Measurements from ENCODE around the gene VPS35L.

The VPS35L gene

DNA sequence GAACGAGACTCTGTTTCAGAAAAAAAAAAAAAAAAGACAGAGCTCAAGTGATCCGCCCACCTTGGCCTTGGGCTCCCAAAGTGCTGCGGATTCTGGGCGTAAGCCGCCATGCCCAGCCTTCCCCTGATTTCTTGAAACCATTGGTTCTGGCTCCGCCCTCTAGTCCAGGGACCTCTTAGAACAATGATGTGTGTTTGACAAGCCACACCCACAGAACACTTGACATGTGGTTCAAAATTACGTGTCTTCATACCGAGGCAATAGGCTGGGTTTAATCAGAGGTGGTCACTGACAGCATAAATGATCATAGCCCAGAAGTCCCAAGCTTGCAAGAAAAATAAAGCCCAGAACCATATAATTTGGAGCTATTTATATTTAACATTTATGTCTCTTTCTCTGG is 139.5 kb downstream of the VPS35L start:
- DNase-seq (ENCODE audit: low read depth, low spot score), result no peak

DNA sequence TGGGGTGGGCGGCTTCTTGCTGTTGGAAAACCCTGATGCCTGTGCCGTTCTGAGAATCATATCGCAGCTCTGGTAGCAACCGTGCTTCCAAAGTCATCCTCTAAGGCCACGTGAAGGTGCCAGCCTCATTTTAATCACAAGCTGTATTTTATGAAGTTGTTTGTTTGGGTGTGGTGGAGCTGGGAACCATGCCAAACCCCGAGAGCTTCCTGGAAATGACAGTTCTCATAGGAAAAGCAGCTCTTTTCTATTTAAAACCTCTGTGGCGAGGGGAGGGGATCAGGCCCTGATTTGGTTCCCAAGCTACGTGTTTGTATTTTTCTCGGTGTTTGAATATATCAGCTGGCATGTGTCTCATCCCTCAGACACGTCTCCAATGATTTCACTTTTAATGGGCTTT is 140.8 kb downstream of the VPS35L start:
- DNase-seq (ENCODE audit: low read depth, low spot score), result no peak

DNA sequence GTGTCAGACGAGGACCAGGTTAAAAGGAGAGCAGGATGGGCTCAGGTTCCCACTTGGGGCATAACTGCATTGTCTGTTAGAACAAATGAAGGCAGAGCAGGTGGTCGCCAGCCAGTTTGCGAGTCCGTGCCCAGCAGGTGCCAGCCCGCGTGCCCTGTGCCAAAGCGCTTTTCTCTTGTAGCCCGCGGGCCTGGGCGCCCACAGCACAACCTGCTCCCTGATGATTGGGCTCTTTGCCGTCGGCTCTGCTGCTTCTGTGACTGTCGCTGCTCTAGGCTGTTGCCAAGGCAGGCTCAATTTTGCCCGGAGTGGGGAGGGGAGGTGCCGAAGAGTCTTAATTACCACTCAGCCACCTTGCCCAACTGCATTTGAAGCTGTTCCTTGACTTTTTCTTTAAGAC is 141.5 kb downstream of the VPS35L start:
- DNase-seq (ENCODE audit: low read depth, low spot score), result no peak

DNA sequence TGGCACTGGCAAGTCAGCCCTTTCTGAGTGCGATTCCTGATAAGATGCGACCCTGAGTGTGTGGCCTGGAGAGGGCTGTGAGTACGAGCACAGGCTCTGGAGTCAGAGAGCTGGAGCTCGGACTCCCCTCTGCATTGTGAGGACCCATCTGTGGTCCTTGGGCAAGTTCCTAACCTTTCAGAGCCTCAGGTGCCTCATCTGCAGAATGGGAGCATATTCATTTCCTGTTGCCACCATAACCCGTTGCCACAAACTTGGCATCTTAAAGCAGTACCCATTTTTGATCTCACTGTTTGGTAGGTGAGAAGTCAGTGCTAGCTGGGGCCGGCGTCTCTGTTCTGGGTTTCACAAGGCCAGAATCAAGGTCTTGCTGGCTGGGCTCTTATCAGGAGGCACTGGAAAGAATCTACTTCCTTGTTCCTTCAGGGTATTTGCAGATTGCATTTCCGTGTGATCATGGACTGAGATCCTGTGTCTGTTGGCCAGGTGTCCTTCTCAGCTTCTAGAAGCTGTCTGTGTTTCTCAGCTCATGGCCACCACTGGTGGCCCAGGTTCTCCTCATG is 142.3 kb downstream of the VPS35L start:
- no peak for DNase-seq (ENCODE audit: low read depth, low spot score)

DNA sequence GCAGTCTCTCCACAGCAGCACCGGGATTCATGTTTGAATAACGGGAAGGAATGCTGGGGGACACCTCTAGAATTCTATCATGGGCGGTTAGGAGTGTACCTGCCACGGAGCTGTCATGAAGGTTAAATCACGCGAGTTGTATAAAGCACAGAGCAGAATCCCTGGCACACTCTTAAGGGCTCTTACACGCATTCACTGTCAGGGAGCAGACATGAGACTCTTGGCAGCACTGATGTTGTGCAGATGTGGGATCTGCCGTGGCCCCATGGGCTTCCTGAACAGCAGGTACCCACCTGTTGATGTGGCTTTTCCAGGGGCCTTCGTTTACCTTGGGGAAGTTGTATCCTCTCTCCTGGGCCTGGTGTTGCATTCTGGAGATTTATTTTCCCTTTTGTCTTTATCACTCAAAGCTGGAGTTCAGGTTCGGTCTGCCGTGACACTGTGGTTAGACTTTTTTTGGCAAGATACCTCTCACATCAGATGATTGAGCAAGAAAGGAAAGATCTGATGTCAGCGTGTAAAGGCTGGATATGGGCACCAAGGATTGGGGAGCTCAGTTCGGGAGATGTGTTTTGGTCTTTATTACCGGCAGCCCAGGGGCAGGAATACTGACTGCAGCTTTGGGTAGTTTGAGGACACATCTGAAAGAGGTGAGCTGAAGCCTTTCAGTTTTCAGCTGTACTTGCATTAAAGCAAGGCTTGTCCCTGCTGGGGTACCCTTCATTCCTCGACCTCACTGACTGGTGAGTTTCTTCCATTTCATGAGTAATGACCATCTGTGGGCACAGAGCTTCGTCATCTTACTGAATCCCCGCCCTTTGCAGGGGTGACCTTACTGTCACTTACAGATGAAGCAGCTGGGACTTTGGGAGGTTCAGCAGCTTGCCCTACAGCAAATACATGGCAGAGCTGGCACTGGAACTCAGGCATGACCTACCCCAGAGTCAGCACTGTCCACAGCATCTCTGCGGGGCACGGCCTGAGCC is 143.3 kb downstream of the VPS35L start:
- DNase-seq (ENCODE audit: low read depth, low spot score), result no peak

DNA sequence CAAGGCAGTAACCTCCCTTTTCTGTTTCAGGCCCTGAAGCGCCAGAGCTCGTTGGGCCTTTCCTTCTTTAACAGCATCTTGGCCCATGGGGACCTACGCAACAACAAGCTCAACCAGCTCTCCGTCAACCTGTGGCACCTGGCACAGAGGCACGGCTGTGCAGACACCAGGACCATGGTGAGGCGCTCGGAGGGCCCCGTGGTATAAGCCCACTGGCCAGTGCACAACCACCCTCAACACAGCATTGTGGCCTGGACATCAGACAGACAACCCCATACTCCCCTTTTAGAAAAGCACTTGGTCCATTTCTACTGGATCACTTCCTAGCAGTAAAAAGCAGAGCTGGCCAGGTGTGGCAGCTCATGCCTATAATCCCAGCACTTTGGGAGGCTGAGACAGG is 144.0 kb downstream of the VPS35L start:
- DNase-seq (ENCODE audit: low read depth, low spot score), result no peak

DNA sequence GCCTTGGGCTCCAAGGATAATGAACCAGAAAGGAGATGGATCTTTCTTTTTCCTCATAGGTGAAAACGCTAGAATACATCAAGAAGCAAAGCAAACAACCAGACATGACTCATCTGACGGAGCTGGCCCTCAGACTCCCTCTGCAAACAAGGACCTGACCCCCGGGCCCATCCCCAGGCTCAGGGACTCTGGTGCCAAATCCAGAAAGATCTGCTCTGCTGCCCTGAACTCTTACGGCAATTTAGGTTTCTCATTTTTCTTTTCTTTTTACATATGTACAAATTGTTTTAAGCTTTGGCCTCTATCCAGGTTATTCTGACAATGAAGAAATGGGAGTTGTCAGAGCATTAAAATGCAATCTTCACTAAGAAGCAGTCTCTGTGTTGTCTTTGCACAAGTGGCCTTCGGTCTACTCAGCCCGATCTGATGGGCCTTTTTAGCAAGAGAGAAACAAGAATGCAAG is 144.8 kb downstream of the VPS35L start:
- DNase-seq (ENCODE audit: low read depth, low spot score), result no peak

DNA sequence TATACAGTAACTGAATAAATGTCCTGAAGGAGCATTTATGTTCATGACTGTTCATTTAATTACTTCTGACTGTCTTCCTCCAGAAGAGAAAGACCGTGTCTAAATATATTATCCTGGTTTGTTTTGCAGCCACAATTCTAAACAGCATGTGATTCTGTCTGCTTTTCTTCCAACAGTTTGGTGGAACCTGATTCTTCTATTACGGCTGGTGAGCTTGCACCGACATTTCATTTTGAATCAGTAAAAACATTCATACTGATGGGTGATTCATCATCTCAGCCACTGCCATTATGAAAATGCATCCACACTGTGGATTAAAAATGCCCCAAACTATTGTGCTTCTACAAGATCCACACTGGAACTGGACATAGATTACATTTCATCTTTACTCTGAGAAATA is 145.6 kb downstream of the VPS35L start:
- DNase-seq (ENCODE audit: low read depth, low spot score), result no peak

DNA sequence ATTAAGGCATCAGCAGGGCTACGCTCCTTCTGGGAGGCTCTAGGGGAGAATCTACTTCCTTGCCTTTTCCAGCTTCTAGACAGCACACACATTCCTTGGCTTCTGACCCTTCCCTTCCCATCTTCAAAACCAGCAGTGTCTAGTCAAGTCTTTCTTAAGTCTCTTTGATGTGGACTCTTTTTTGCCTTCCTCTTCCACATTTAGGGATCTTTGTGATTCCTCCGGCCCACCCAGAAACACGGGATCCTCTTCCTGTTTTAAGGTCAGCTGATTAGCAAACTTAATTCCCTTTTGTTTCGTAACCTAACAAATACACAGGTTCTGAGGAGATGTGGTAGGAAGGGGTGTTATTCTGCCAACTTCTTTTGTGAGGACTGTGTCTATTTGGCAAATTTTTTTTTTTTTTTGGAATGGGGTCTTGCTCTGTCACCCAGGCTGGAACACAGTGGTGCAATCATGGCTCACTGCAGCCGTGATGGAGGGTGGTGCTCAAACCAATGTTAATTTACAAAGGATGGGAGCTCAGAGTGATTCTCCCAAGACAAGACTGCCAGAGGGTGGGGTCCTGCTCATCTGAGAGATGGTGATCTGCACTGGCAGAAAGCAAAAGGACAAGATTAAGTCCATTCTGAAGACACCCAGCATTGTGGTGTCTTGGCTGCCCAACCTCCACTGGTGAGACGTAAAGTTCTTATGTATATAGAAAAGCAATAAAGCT is 147.8 kb downstream of the VPS35L start:
- DNase-seq (ENCODE audit: low read depth, low spot score), result no peak

DNA sequence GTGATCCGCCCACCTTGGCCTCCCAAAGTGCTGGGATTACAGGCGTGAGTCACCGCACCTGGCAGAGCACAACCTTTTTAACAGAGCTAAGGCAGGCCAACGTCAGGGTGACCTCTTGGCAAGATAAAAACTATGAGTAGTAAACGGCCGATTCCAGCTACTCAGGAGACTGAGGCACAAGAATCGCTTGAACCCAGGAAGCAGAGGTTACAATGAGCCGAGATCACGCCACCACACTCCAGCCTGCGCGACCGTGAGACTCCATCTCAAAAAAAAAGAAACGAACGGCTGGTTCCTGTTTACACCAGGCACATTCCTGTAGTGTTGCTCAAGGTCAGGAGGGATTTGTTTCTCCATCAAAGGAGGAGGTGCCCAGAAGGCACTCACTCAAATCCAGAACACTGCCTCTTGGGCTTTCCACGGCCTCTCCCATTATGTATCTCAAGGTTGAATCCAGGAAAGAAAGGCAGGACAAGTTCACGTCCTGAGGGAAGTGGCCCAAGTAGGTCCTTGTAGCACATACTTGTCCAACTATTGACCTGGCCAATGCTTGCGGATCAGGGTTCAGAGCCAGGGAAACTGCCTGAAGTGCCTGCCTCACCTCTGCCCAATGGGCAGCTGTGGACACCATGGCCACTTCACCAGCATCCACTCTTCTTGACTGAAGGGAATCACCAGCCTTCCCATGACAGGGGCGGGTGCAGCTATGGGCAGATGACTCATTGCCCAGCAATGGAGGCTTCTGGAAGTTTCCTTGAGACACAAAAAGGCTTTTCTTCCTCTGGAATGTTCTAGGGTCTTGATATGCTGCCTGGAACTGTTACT is 149.0 kb downstream of the VPS35L start:
- DNase-seq (ENCODE audit: low read depth, low spot score), result no peak

DNA sequence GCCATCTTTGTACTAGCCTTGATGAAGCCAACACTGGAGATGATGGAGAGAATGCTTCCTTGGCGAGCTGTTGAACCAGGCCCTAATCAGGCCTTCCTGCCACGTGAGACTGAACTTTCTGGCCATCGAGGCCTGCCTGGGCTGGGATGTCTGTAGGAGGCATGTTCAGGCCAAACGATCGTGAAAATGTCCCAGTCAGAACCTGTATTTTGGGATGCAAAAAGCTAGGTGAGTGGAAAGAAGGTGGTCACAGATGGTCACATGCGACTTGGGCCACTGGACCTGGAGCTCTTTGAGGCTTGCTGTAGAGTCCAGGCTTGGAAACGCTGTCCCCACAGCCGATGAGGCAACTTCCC is 149.6 kb downstream of the VPS35L start:
- DNase-seq (ENCODE audit: low read depth, low spot score), result no peak

DNA sequence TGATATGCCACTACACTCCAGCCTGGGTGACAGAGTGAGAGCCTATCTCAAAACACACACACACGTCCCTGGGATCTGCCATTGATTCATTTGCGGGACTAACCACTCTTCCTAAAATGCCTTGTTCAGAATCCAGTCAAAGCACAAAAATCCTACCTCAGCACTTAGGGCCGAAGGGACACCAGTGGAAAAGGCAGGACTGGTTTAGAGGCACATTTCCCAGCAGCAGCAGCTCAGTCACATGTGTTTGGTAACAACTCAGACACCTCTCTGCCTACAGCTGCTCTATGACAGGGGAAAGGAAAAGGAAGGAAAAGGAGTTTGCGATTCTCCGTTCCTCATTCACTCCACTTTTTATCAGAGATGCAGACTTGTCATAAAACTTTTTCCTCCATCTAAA is 150.3 kb downstream of the VPS35L start:
- DNase-seq (ENCODE audit: low read depth, low spot score), result no peak

DNA sequence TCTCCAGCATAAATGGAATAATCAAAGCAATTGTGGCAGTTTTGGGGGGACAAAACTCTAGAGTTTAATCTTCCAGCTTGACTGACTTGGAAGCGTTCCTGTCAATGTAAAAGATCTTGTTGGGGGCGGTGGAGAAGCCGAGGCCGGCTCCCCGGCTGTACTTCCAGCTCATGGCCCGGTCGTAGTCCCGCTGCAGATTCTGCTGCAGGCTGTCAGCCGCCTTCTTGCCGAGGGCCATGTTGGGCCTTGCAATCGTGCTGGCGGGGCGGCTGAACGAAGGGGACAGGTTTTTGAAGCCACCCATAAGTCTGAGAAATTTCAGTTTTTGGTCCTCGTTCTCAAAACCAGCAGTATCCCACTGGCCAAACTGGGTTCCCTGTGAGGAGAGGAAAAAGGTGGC is 151.3 kb downstream of the VPS35L start:
- no peak for DNase-seq (ENCODE audit: low read depth, low spot score)

DNA sequence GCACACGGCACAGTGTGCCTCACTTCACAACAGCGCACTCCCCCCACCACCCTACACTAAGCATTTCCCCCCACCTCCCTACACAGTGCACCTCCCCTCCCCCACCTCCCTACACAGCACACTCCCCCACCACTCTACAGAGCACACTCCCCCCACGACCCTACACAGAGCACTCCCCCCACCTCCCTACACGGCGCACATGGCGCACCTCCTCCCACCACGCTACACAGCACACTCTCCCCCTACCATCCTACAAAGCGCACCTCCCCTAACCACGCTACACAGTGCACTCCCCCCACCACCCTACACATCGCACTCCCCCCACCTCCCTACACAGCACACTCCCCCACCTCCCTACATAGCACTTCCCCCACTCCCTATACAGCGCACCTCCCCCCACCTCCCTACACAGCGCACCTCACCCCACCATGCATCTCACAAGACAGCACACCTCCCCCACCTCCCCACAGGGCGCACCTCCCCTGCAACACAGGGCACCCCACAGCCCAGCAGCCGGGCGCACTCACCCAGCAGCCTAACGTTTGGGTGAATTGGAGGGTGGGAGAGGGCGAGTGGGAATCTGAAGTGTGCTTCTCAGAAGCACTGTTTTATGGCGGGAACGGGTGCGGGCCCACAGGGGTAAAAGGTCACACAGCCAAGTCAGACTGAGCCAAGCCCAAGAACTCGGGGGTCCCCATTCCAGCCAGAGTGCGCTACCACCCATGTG is 152.2 kb downstream of the VPS35L start:
- DNase-seq (ENCODE audit: low read depth, low spot score), result no peak

DNA sequence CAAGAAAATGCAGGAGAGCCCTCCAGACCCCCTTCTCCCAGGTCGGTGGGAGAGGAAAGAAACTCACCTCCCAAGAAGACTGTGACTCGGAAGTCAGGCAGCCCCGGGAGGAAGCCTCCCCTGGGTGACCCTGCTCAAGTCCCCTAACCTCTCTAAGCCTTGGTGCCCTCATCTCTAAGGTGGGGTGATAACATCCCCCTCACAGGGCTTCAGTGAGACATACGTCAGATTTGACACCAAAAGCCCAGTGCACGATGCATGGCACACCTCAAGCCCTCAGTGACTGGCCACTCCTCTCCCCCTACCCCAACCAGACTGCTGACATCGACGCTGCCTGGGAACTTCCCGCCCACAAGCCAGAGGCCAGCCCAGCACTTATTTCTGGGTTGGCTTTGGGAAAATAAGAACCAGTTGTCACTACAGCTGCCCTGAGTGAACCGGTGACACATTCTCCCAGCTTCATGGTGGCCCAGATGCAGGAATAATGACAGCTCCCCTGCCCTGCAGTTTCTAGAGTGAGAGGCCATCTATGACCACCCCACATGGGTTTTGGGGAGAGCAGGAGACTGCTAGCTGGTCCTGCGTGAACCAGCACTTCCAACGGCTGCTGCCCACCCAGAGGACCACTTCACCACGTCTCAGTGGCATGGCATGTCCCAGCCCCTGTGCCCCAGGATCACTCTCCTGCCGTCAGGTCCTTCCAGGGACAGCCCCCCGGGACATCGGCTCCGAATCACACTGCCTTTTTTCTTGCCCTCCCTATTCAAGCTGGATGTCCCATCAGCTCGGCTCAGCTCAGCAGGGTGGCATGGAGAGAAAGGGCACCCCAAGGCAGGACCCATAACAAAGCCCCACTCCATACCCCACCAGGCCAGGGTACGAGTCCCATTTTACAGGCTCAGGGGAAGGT is 153.0 kb downstream of the VPS35L start:
- no peak for DNase-seq (ENCODE audit: low read depth, low spot score)

DNA sequence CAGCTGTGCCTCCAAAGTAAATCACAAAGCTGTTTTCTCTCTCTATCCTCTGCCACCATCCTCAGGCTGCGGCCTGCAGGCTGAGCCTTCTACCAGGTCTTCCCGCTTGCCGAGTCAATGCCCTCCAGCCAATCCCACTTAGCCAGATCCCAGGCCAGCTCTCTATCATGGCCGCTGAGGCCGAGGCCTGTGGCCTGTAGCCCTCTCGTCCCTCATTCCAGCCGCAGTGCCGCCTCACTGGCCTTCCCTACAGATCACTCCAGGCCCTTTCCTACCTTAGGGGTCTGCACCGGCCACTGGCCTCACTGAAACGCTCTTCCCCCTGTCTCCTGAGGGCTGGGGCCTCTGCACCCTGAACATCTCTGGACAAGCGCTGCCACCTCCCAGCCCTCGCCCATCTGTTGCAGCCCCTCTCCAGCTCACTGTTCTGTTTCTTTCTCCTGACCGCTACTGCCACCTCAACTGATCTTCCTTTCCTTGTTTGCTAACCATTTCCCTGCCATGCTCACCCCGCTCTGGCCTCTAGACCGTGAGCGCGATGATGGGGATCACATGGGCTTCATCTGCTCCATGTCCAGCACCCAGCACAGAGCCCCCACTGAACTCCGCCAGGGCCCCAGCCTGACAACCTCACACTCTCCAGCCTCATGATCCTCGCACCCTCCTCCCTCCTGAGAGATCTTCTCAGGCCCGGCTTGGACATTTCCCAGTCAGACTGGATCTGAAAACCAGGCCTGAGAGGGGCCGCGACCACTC is 154.1 kb downstream of the VPS35L start:
- no peak for DNase-seq (ENCODE audit: low read depth, low spot score)

DNA sequence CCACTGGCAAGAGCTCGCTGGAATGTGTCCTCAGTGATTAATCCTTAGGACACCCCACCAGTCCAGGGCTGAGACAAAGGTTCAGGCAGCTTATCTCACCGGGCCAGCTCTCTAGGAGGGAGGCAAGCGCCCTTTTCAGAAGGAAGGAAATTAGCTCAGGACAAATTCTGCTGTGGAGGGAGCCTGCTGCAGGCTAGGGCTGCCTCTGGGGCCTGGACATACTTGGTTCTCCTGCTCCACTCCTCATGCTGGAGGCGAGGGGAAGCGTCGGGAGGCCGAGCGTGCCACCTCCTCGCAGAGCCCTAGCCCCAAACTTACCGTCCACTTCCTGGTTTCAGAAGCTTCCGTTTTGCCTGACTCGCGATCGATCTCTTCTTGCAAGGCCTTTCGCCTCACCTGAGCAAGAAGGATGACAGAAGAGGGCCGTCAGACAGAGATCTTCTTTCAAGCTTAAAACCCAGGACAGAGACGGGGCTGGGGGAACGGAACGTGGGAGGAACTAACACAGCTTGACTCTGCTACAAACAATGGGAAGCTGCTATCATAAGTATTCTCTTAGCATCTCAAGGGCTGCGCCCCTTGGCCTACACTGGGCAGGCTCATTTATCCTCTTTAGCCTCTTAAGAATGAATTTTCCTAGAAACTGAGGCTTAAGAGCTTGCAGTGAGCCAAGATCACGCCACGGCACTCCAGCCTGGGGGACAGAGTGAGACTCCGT is 154.8 kb downstream of the VPS35L start:
- no peak for DNase-seq (ENCODE audit: low read depth, low spot score)

DNA sequence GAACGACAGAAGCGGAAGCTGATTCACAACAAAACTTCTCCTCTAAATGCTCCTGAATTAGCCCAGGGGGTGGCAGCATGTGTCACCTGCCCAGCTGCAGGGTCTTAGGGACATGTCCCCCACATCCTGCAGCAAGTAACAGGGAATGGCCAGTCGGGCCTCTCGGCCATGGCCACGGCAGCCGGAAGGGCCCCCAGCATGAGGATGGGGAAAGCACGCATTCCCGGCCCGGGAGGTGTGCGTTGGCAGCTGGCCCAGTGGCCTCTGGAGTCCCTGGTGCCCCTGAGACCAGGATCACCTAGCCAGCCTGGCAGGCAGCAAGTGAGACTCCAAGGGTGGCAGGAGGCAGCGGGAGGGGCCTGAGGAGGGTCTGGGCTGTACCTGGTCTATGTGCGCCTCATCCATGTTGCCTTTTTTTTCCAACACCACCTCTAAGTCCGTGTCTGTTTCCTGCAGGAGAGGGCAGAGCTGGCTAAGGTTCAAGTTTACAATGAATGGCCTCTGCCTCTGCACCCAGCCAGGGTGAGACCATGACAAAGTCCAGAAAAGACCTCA is 155.6 kb downstream of the VPS35L start:
- no peak for DNase-seq (ENCODE audit: low read depth, low spot score)

All from iPS DF 19.7 (cell line).